PC-3 (cell line): ENCODE measurements around the gene KDM3B. TPM values are rescaled to one million over a fixed set of nuclear protein-coding genes. Genes with fewer than 3 reads are reported as not detected.

Experiments
- ATAC-seq: fragments of 200-7000 bp; cut with Tn5 transposase; 2 replicates; pipeline ENCODE4 v1.9.1; 2020; ENCODE audit warnings: mild to moderate bottlenecking, moderate library complexity
- BruUV-seq: library from RNA; stranded (reverse); fragments of 400-500 nt; replicated peaks from 2 replicates; lab custom pipeline; 2021; lab: Mats Ljungman, UMichigan
- CTCF ChIA-PET: fragments of 300-600 bp; sonication (Branson Sonifier 250); formaldehyde crosslinking; loops from one replicate; lab custom pipeline; 2022; ENCODE audit warnings: antibody characterized with exemption; lab: Charles Lee
- POLR2A ChIA-PET: fragments of 300-600 bp; sonication (Branson Sonifier 250); formaldehyde crosslinking; loops from one replicate; lab custom pipeline; 2022; ENCODE audit warnings: antibody characterized with exemption; ENCODE audit not compliant: unreplicated experiment; lab: Charles Lee
- DNase-seq: peaks from one replicate; pipeline ENCODE4 v3.0.0-alpha.2; 2015
- H2AFZ ChIP-seq: fragments of 300-600 bp; sonication (generic); 2 replicates; pipeline ENCODE4 v1.6.0; 2016; ENCODE audit warnings: antibody characterized with exemption, low read length
- H3F3A ChIP-seq: fragments of 300-600 bp; sonication (generic); one replicate; pipeline ENCODE4 v1.6.0; 2017; ENCODE audit warnings: antibody characterized with exemption, low read length, control low read depth, mild to moderate bottlenecking; ENCODE audit not compliant: unreplicated experiment
- H3K27ac ChIP-seq: fragments of 300-600 bp; sonication (generic); 2 replicates; pipeline ENCODE4 v1.5.1; 2016; ENCODE audit warnings: mild to moderate bottlenecking, low read length
- H3K27me3 ChIP-seq: fragments of 300-600 bp; sonication (generic); 2 replicates; pipeline ENCODE4 v1.6.1; 2016; ENCODE audit warnings: low read length, mixed read lengths
- H3K36me3 ChIP-seq: fragments of 300-600 bp; sonication (generic); 2 replicates; pipeline ENCODE4 v1.6.1; 2016; ENCODE audit warnings: low read depth, mixed run types, low read length, mixed read lengths
- H3K4me1 ChIP-seq: fragments of 300-600 bp; sonication (generic); 2 replicates; pipeline ENCODE4 v1.5.1; 2016; ENCODE audit warnings: low read length; ENCODE audit not compliant: insufficient read depth
- H3K4me2 ChIP-seq: fragments of 300-600 bp; sonication (generic); 2 replicates; pipeline ENCODE4 v1.6.0; 2016; ENCODE audit warnings: low read length
- H3K4me3 ChIP-seq: fragments of 300-600 bp; sonication (generic); 2 replicates; pipeline ENCODE4 v1.5.1; 2016; ENCODE audit warnings: mild to moderate bottlenecking, low read length, mixed read lengths
- H3K79me2 ChIP-seq: fragments of 300-600 bp; sonication (generic); 2 replicates; pipeline ENCODE4 v1.6.1; 2017; ENCODE audit warnings: low read length, mixed read lengths
- H3K9ac ChIP-seq: fragments of 300-600 bp; sonication (generic); 2 replicates; pipeline ENCODE4 v1.6.0; 2016; ENCODE audit warnings: mild to moderate bottlenecking, low read length
- H3K9me2 ChIP-seq: fragments of 300-600 bp; sonication (generic); replicated peaks from 2 replicates; pipeline ENCODE4 v1.6.1; 2016; ENCODE audit warnings: mixed run types, low read length, mixed read lengths
- H3K9me3 ChIP-seq: fragments of 300-600 bp; sonication (generic); 2 replicates; pipeline ENCODE4 v1.6.1; 2016; ENCODE audit warnings: low read length, mixed read lengths
- H4K20me1 ChIP-seq: fragments of 300-600 bp; sonication (generic); 2 replicates; pipeline ENCODE4 v1.6.1; 2016; ENCODE audit warnings: low read length, mixed read lengths
- EZH2 ChIP-seq: fragments of 300-600 bp; sonication (generic); IDR thresholded peaks from one replicate; pipeline ENCODE4 v1.6.1; 2017; ENCODE audit warnings: antibody characterized with exemption, mild to moderate bottlenecking, low read length; ENCODE audit not compliant: unreplicated experiment
- EZH2phosphoT487 ChIP-seq: fragments of 300-600 bp; sonication (generic); IDR thresholded peaks from 2 replicates; pipeline ENCODE4 v1.6.1; 2018; ENCODE audit warnings: mild to moderate bottlenecking, antibody characterized with exemption, low read length, borderline replicate concordance
- intact Hi-C: fragments of 100-400 bp; cut with micrococcal nuclease; formaldehyde crosslinking; loops from 2 replicates; pipeline ENCODE4 v1.9.0; 2023
- total RNA-seq: library from RNA; depleted of rRNA; stranded (reverse); fragments of >200 nt; gene quantifications from 2 replicates; pipeline ENCODE4 v1.2.3, GENCODE V29; 2014; rRNA removed
- TF ChIP-seq, protein P1 (sequence below): fragments of 300-600 bp; sonication (generic); conservative IDR thresholded peaks from 2 replicates; pipeline ENCODE4 v1.5.1; 2017; ENCODE audit warnings: antibody characterized with exemption, low read depth, mild to moderate bottlenecking, low read length

The KDM3B gene
- total RNA-seq, 1 experiment from 2014 or later: 21.7 TPM

DNA sequence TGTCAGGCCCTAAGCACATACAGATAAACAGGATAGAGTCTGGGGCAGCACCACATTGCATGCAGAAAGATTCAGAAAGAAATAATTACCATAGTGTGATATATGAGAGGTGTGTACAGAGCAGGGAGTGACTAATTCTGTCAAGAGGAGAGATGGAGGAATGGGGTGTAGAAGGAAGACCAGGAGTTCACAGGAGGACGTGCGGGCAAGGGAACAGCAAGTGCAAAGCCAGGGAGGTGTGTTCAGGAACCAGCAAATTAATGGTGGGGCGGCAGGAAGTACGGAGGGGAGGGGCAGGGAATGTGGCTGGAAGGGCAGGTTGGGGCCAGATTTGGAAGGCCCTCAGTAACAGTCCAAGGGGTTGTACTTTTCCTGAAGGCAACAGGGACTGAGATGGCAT lies 130.2 kb downstream of the KDM3B start:
- H3K9me3 ChIP-seq: no peaks in the 10 kb centered on the region
- no peaks in the 10 kb centered on the region for H3K27me3 ChIP-seq
- no peak overlapping the region for H2AFZ ChIP-seq
- BruUV-seq: no TSS peak
- intact Hi-C loops: no loop called here
- ATAC-seq (peak; percentile 51; the same call in 1 of the 2 replicates), DNase-seq (no peak)
- no peaks in the 10 kb centered on the region for H3K79me2 ChIP-seq
- H4K20me1 ChIP-seq: no peaks in the 10 kb centered on the region
- H3K4me3 ChIP-seq: no peak overlapping the region
- ChIA-PET CTCF (no interaction called here), POLR2A (no interaction called here)
- H3K27ac ChIP-seq: no peak overlapping the region
- H3K4me2 ChIP-seq: no peak overlapping the region
- H3K9me2 ChIP-seq: no peaks in the 10 kb centered on the region
- H3F3A ChIP-seq: no peaks in the 10 kb centered on the region
- H3K9ac ChIP-seq: no peak overlapping the region
- TF ChIP-seq EZH2phosphoT487 (no peak), EZH2 (no peak)
- TF ChIP-seq, protein P1, sequence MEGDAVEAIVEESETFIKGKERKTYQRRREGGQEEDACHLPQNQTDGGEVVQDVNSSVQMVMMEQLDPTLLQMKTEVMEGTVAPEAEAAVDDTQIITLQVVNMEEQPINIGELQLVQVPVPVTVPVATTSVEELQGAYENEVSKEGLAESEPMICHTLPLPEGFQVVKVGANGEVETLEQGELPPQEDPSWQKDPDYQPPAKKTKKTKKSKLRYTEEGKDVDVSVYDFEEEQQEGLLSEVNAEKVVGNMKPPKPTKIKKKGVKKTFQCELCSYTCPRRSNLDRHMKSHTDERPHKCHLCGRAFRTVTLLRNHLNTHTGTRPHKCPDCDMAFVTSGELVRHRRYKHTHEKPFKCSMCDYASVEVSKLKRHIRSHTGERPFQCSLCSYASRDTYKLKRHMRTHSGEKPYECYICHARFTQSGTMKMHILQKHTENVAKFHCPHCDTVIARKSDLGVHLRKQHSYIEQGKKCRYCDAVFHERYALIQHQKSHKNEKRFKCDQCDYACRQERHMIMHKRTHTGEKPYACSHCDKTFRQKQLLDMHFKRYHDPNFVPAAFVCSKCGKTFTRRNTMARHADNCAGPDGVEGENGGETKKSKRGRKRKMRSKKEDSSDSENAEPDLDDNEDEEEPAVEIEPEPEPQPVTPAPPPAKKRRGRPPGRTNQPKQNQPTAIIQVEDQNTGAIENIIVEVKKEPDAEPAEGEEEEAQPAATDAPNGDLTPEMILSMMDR: no peak
- no peaks in the 10 kb centered on the region for H3K36me3 ChIP-seq
- H3K4me1 ChIP-seq: no peaks in the 10 kb centered on the region

Other genes with a start within 250 kb of the KDM3B start
- 0.40 and 0.44 TPM in 2 replicates for gene NME5, start 213.3 kb upstream of the KDM3B start, total RNA-seq
- 30.5 and 35.6 TPM in 2 replicates for gene BRD8, start 174.1 kb upstream of the KDM3B start, total RNA-seq
- 55.5 and 59.0 TPM in 2 replicates for gene KIF20A, start 173.6 kb upstream of the KDM3B start, total RNA-seq
- 26.1 and 26.7 TPM in 2 replicates for gene CDC23, start 139.4 kb upstream of the KDM3B start, total RNA-seq
- gene GFRA3, start 78.1 kb upstream of the KDM3B start, total RNA-seq: not detected in 2 replicates
- 13.8 and 14.7 TPM in 2 replicates for gene CDC25C, start 20.9 kb upstream of the KDM3B start, total RNA-seq
- gene FAM53C, start 14.4 kb upstream of the KDM3B start, total RNA-seq: 26.6 and 28.7 TPM in 2 replicates
- gene REEP2, start 86.4 kb downstream of the KDM3B start, total RNA-seq: 2.4 and 2.5 TPM in 2 replicates
- 1.5 and 1.9 TPM in 2 replicates for gene EGR1, start 112.8 kb downstream of the KDM3B start, total RNA-seq
- gene ETF1, start 190.6 kb downstream of the KDM3B start, total RNA-seq: 57.3 and 64.1 TPM in 2 replicates
- gene HSPA9, start 222.7 kb downstream of the KDM3B start, total RNA-seq: 346 and 432 TPM in 2 replicates